HL-60 (cell line): ENCODE measurements around the gene PHYHIPL.

Source experiments
- DNase-seq, 2 experiments: peaks; one replicate each; pipeline ENCODE4 v3.0.0-alpha.2; 2010 to 2020; ENCODE audit warnings: low read depth in 1 of 2, low spot score in 1 of 2
- H3K27ac ChIP-seq: fragments of 250-450 bp; sonication (Bioruptor Pico); replicated peaks from 2 replicates; pipeline ENCODE4 v1.5.1; 2020; ENCODE audit warnings: mild to moderate bottlenecking, moderate library complexity
- H3K27me3 ChIP-seq: fragments of 250-450 bp; sonication (Bioruptor Pico); 2 replicates; pipeline ENCODE4 v1.5.1; 2021; ENCODE audit warnings: mild to moderate bottlenecking, moderate library complexity; ENCODE audit not compliant: insufficient read depth, poor library complexity, severe bottlenecking
- H3K4me3 ChIP-seq: replicated peaks from 2 replicates; pipeline ENCODE4 v1.5.1; 2011; ENCODE audit warnings: mild to moderate bottlenecking, control low read depth, low read length; ENCODE audit not compliant: insufficient read depth
- GABPA ChIP-seq: IDR thresholded peaks from 2 replicates; pipeline ENCODE4 v1.6.1; 2012; ENCODE audit warnings: low read depth
- POLR2AphosphoS5 ChIP-seq: IDR thresholded peaks from 2 replicates; pipeline ENCODE4 v1.6.1; 2012; ENCODE audit warnings: low read depth
- REST ChIP-seq: IDR thresholded peaks from 2 replicates; pipeline ENCODE4 v1.6.1; 2012; ENCODE audit warnings: low read depth; ENCODE audit not compliant: insufficient replicate concordance
- SPI1 ChIP-seq: IDR thresholded peaks from 2 replicates; pipeline ENCODE4 v1.6.1; 2012; ENCODE audit warnings: low read depth, mild to moderate bottlenecking, borderline replicate concordance
- TF ChIP-seq, protein P1 (sequence below): IDR thresholded peaks from one replicate; pipeline ENCODE4 v1.5.1; 2011; ENCODE audit warnings: low read length, control low read depth, inconsistent platforms; ENCODE audit not compliant: insufficient read depth

Gene PHYHIPL

GRCh38 chr10:59285073-59285472 lies 108.6 kb downstream of the PHYHIPL start:
- no peak overlapping the region for H3K4me3 ChIP-seq
- no peak overlapping the region for H3K27ac ChIP-seq
- no peak for TF ChIP-seq REST
- TF ChIP-seq SPI1: no peak
- no peak for DNase-seq
- no peaks in the 10 kb centered on the region for H3K27me3 ChIP-seq

DNA sequence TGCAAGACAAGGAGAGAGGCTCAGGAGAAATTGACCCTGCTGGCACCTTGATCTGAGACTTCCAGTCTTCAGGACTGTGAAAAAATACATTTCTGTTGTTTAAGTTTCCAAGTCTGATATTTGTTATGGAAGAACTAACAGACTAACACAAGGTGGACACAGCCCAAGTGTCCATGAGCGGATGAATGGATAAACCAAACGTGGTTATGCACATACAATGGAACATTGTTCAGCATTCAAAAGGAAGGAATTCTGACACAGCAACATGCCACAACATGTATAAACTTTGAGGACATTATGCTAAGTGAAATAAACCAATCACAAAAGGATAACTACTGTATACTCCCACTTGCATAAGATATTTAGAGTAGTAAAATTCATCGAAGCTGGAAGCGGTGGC lies 109.4 kb downstream of the PHYHIPL start:
- H3K27ac ChIP-seq: no peak overlapping the region
- TF ChIP-seq POLR2AphosphoS5 (no peak), REST (no peak), SPI1 (no peak), GABPA (no peak)
- TF ChIP-seq, protein P1, sequence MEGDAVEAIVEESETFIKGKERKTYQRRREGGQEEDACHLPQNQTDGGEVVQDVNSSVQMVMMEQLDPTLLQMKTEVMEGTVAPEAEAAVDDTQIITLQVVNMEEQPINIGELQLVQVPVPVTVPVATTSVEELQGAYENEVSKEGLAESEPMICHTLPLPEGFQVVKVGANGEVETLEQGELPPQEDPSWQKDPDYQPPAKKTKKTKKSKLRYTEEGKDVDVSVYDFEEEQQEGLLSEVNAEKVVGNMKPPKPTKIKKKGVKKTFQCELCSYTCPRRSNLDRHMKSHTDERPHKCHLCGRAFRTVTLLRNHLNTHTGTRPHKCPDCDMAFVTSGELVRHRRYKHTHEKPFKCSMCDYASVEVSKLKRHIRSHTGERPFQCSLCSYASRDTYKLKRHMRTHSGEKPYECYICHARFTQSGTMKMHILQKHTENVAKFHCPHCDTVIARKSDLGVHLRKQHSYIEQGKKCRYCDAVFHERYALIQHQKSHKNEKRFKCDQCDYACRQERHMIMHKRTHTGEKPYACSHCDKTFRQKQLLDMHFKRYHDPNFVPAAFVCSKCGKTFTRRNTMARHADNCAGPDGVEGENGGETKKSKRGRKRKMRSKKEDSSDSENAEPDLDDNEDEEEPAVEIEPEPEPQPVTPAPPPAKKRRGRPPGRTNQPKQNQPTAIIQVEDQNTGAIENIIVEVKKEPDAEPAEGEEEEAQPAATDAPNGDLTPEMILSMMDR: no peak
- no peak for DNase-seq
- H3K27me3 ChIP-seq: no peaks in the 10 kb centered on the region
- no peak overlapping the region for H3K4me3 ChIP-seq

GRCh38 chr10:59287587-59288255 lies 111.3 kb downstream of the PHYHIPL start:
- Histone ChIP-seq H3K4me3 (no peak overlapping the region), H3K27ac (no peak overlapping the region), H3K27me3 (no peaks in the 10 kb centered on the region)
- DNase-seq: no peak
- TF ChIP-seq, protein P1: no peak
- TF ChIP-seq SPI1: no peak
- no peak for TF ChIP-seq POLR2AphosphoS5
- no peak for TF ChIP-seq GABPA
- TF ChIP-seq REST: no peak
